ENCODE data around the gene GAS2L2.

GAS2L2 gene

GRCh38 chr17:35733366-35733765 lies 19.7 kb downstream of the GAS2L2 start:
- no peak for TF ChIP-seq CTCF (IDR thresholded peaks at IDR 0.05; ENCODE audit: control extremely low read depth, extremely low read depth, low read depth, missing control alignments)

GRCh38 chr17:35732806-35733136 lies 20.3 kb downstream of the GAS2L2 start:
- TF ChIP-seq CTCF (IDR thresholded peaks at IDR 0.05; ENCODE audit: control extremely low read depth, extremely low read depth, low read depth, missing control alignments): no peak
- POLR2A ChIA-PET: no interaction called here
- CTCF ChIA-PET: interaction anchor here (1.2 to 2.0 kb wide), 3 partner anchors 12 to 32 kb away, joined by 5 to 7 read pairs (median 6); no protein-coding TSS in a partner anchor
- DNase-seq (ENCODE audit: extremely low spot score): no peak

More at GRCh38 chr17:35733366-35733765, 19.7 kb downstream of the GAS2L2 start:
- ChIA-PET POLR2A (no interaction called here), CTCF (interaction anchor here (1.1 to 1.8 kb wide), 3 partner anchors 12 to 125 kb away, joined by 3 to 6 read pairs (median 5); no protein-coding TSS in a partner anchor)
- no peak for DNase-seq (ENCODE audit: extremely low spot score)

GRCh38 chr17:35731917-35732805 lies 20.9 kb downstream of the GAS2L2 start:
- no peak for TF ChIP-seq CTCF (IDR thresholded peaks at IDR 0.05; ENCODE audit: control extremely low read depth, extremely low read depth, low read depth, missing control alignments)
- peak; percentile 21 for DNase-seq (ENCODE audit: extremely low spot score)
- POLR2A ChIA-PET: no interaction called here
- CTCF ChIA-PET: interaction anchor here (0.9 to 2.2 kb wide), 7 partner anchors 12 to 119 kb away, joined by 3 to 14 read pairs (median 5); no protein-coding TSS in a partner anchor

DNA sequence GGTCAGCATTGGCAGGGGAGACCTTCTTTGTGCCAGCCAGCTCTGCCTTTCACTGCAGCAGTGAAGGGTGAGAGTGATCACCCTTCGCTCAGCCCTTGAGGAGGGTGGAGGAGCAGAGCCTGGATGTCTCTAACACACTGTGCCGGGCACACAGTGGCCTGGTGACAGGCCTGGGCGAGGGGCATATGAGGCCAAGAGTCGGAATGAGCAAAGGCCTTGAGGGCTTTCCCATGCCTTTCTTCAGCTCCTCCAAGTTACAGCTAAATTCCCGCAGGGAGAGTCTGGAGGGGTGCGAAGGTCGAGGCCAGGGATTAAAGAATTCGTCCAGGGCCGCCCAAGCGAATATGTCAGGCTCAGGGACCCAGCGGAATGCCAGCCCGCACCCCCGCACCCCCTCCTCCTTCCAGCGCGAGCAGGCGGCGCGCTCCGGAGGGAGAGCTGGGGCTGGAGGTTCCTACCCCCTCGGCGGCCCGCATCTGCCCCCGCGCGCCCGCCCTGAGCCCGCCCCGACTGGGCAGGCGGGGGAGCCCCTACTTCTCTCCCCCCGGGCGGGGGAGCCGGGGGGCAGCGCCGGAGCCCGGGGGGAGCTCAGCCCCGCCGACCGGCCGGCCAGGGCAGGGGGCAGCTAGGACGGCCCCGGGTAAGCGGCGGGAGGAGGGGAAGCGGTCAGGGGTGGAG lies 21.7 kb downstream of the GAS2L2 start, which contains the start of gene RASL10B:
Gene RASL10B, plus strand, starts transcription at position 401 of the 678 bp plus-strand sequence. CDS start 3,546 bp downstream, outside the sequence.
- DNase-seq (ENCODE audit: extremely low spot score): peak; percentile 53
- POLR2A ChIA-PET: no interaction called here
- CTCF ChIA-PET: interaction anchor here (0.9 to 2.2 kb wide), 6 partner anchors 11 to 118 kb away, joined by 3 to 14 read pairs (median 6); no protein-coding TSS in a partner anchor
- no peak for TF ChIP-seq CTCF (IDR thresholded peaks at IDR 0.05; ENCODE audit: control extremely low read depth, extremely low read depth, low read depth, missing control alignments)

DNA sequence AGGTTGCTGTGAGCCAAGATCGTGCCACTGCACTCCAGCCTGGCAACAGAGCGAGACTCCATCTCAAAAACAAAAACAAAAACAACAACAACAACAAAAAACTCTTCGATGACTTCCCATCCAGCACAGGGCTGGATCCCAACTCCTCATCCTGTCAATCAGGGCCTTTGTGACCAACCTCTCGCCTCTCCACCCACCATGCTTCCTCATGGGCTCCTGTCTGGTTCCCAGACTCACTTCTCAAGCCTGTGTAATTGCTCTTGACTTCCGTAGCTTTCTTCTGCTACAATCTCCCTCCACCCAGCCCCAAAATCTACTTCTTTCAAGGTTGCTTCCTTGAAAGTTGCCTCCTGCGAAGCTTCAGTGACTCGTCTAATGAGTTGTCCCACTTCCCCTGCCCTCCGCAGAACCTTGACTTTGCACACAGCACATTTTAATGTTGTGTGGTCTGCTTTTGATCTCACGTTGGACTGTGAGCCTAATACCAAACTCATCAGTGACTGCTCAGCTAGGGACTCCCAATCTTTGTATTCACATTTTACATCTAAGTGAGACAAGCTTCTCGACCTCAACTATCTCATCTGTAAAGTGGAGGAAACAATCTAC lies 22.5 kb downstream of the GAS2L2 start:
- CTCF ChIA-PET: interaction anchor here (2.0 to 2.2 kb wide), 3 partner anchors 18 to 117 kb away, joined by 5 to 14 read pairs (median 11); no protein-coding TSS in a partner anchor
- TF ChIP-seq CTCF (IDR thresholded peaks at IDR 0.05; ENCODE audit: control extremely low read depth, extremely low read depth, low read depth, missing control alignments): no peak
- DNase-seq (ENCODE audit: extremely low spot score): no peak
- POLR2A ChIA-PET: no interaction called here

DNA sequence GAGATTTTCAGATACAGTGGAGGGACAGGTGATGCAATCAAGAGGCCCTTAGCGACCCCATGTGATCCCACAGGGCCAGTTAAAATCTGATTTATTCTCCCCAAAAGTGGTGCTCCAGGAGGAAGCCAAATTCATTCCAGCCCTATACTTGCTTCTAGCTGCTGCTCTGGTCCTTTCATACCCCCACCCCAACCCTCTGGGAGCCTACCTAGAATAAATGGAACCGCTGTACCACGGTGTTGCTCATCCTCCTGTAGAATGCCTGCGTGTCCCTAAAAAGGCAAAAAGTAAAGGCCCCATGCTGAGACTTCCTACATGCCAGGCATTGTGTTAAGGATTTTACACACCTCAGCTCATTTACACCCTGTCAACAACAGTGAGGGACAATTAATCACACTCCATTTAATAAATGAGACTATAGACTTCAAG lies 23.6 kb downstream of the GAS2L2 start:
- no peak for DNase-seq (ENCODE audit: extremely low spot score)
- CTCF ChIA-PET: interaction anchor here (0.7 to 2.0 kb wide), 2 partner anchors 18 to 35 kb away, joined by 4 to 11 read pairs; no protein-coding TSS in a partner anchor
- POLR2A ChIA-PET: no interaction called here
- no peak for TF ChIP-seq CTCF (IDR thresholded peaks at IDR 0.05; ENCODE audit: control extremely low read depth, extremely low read depth, low read depth, missing control alignments)

Data from GM10248 (cell line).